HG03060 (cell line): ENCODE data around the gene ARIH1.

Experiments used
- ATAC-seq: cut with Tn5 transposase; IDR thresholded peaks from one replicate; pipeline ENCODE4 v1.9.1; 2021; ENCODE audit warnings: low read depth, moderate number of reproducible peaks; ENCODE audit not compliant: unreplicated experiment

ARIH1 gene

DNA sequence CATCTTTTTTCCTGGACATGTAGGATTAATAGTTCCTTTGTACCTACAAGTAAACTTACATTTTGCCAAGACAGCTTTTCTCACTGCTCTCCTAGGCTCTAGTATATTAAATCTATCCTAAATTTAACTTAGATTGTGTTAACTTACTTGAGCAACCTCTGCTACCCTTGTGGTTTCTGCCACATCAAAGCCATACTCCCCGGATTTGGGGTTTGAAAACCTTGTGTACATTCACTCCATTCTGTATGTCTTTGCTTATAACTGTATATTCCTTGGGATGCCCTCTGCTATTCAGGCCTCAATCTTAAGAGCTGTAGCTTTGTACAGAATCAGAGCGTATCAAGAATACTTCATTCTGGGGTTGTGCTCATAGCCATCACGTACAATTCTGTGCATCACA, 60.4 kb downstream of the ARIH1 start:
- no peak for ATAC-seq

DNA sequence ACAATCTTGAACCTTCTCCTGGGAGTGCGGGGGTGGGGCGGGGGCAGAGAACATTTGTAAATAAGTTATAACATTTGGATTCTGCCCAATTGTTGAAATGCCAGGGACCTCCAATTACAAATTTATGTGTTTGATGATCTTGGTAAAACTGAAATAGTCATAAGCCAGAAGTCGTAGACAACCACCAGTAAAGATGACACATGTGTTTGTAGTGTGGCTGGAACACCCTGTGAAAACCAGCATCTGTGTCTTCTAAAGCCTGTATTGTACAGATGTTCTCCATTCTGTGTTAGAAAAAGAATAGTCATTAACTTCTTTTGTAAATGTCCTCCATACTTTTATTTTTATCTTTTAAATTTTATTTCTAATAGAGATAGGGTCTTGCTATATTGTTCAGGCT, 61.8 kb downstream of the ARIH1 start:
- ATAC-seq: no peak

- no peak for ATAC-seq
Measured at GRCh38 chr15:72536506-72536905, 62.4 kb downstream of the ARIH1 start.

DNA sequence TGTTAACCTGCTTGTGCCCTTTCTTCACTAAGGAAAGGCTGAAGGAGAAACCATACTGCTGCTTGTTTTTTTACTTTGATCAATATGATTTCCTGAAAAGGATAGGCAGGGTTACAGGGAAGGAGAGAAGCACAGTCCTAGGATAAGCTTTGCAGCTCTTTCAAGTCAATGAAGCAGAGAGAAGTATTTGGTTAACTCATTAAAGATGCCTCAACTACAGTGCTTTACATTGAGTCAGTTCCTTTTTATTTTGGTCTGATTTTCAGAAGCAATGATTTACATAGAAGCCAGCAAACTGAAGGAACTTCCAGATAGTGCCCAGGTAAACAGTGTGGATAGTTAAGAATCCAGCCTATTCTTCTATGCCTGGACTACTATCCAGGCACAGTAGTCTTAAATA, 64.8 kb downstream of the ARIH1 start:
- ATAC-seq: no peak

DNA sequence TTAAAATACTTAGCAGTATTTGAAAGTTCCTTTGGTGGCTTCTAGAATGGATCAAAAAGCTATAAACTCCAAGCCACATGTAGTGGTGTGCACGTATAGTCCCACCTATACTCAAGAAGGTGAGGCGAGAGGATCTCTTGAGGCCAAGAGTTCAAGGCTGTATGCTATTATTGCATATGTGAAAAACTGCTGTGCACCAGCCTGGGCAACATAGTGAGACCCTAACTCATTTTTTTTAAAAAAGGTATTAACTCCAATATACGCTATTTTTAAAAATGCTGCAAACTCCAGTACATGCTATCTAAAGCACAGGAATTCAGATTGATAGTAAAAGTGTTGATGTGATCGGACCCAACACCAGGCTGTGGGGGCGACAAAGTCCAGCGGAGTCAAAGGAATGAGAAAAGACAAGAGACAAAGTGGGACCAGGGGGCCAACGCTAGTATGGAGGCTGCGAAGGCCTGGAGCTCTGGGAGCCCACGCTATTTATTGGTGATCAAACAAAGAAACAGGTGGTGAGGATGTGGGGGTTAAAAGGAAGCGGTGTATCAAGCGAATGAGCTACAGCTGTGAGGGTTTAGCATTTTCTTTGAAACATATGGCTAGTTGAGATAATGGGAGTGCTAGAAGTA, 66.6 kb downstream of the ARIH1 start:
- no peak for ATAC-seq

DNA sequence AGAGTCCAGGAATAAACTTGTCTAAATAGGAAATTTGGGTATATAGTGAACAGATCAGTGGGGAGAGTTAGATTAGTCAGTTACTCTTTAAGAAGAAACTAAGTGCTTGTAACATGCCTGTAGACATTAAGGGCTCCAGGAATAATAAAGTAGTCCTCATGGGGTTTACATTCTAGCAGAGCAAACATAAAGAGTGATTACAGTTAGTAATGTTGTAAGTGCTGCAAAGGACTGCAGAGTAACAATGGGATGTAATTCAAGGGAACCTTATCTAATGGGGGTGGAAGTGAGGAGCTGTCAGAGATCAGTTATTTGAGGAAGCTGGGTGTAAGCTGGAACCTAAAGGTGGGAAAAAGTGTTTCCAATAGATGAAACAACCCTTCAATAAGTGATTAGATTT, 67.5 kb downstream of the ARIH1 start:
- no peak for ATAC-seq

- ATAC-seq: no peak
Measured at GRCh38 chr15:72545156-72545555, 71.0 kb downstream of the ARIH1 start.

DNA sequence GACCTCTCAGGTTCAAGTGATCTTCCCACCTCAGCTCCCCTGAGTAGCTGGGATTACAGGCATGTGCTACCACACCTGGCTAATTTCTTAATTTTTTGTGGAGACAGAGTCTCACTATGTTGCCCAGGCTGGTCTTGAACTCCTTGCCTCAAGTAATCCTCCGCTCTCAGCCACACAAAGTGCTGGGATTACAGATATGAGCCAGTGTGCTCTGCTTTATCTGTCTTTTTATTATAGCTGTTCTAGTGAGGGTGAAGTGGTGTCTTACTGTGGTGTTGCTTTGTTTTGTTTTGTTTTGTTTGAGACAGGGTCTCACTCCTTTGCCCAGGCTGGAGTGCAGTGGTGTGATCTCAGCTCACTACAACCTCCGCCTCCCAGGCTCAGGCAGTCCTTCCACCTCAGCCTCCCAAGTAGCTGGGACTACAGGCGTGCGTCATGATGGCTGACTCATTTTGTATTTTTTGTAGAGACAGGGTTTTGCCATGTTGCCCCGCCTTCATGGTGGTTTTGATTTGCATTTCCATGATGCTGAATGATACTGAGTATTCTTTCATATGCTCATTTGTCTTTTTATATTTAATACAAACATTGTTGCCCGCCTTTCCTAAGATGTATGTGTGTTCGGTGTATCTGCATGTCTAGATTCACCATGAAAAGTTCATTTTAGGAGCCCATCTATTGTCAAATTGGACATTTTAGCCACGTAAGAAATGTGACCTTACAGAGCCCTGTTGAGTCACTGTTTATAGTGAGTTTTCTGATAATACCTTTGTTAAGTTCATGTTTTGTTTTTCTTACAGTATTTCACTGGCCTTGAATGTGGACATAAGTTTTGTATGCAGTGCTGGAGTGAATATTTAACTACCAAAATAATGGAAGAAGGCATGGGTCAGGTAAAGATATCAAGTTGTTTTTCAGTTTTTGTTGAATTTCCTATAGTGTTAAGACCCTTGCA, 80.6 kb downstream of the ARIH1 start:
- no peak for ATAC-seq

GRCh38 chr15:72559781-72560180, 85.7 kb downstream of the ARIH1 start:
- no peak for ATAC-seq

- no peak for ATAC-seq
Measured at GRCh38 chr15:72560458-72560857, 86.3 kb downstream of the ARIH1 start.

DNA sequence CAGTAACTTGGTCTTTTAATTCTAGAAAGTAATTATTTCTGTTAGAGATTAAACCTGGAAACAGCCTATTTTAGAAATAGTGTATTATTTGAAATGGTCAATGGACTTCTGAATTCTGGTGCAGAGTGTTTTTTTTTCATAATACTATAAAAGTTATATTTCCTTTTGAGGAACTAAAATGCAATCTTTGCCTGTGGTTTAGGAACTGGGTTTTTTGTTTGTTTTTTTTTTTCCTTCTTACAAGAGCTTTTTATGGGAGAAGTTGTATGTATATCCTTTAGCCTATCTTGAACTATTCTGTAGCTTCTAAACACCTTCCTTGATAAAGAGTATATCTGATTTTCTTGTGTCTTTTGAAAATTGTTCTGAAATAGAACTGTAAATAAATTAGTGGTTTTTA, 88.3 kb downstream of the ARIH1 start:
- ATAC-seq: no peak

DNA sequence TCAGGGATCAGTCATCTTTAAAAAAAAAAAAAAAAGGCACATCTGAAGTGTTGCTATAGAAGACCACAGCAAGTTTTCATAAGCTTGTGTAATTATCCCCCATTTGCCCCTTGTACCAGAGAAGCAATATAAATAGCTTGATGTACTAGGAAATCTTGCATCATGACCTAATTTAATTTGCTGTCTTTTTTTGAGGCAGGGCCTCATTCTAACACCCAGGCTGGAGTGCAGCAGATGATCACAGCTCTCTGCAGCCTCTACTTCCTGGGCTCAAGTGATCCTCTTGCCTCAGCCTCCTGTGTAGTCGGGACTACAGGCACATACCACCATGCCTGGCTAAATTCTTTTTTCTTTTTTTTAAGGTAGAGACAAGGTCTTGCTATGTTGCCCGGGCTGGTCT, 88.7 kb downstream of the ARIH1 start:
- no peak for ATAC-seq

GRCh38 chr15:72564091-72564490, 90.0 kb downstream of the ARIH1 start:
- ATAC-seq: no peak

- no peak for ATAC-seq
Measured at GRCh38 chr15:72566973-72567372, 92.8 kb downstream of the ARIH1 start.

DNA sequence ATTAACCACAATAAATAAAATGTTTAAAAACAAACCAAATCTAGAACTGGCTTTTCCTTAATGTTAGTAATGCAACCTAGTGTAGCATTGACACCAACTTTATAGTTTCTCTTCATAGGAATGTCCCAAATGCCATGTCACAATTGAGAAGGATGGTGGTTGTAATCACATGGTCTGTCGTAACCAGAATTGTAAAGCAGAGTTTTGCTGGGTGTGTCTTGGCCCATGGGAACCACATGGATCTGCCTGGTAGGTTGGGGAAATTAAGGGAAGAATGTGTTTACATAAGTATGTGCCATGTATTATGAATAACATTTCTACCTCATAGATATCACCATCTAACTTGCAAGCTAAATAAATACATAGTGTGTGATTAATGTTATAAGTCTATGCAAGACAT, 95.9 kb downstream of the ARIH1 start:
- no peak for ATAC-seq

GRCh38 chr15:72579814-72580213, 105.7 kb downstream of the ARIH1 start:
- ATAC-seq: no peak

DNA sequence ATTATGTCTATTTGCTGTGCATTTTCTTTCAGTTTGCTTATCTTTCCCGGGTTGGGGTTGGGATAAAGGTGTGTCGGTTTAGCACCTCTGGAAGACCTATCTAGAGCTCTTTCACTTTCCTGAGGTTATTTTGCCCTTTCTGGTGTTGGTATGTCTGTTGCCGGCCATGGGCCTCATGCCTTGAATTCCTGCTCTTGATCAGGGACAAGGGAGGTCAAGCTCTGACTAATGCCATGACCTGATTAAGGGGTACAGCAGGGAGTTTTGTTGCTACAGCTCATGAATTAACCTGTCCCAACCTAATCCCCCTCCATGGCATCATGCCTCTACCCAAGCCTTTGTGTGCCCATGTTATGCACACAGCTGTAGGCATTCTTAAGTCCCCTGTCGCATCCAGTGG, 109.9 kb downstream of the ARIH1 start:
- no peak for ATAC-seq

DNA sequence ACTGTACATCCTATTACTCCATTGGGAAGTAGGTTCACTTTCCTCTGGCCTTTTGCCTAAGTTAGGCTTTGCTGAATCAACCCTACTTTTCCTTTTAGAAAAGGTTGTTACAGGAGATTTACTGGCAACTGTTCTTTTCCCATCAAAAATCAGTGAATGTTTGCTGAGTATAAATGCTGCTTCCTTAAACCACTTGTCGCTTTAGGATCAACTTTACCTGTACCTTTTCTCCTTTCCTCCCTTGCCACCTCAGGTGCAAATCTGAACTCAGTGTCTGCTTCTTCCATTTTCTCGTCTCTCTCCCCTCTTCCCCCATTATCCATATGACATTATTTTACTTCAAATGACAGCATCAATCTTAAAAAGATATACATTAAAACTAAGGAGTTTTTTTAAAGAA, 110.9 kb downstream of the ARIH1 start:
- no peak for ATAC-seq

GRCh38 chr15:72585476-72586058, 111.4 kb downstream of the ARIH1 start:
- ATAC-seq: no peak

DNA sequence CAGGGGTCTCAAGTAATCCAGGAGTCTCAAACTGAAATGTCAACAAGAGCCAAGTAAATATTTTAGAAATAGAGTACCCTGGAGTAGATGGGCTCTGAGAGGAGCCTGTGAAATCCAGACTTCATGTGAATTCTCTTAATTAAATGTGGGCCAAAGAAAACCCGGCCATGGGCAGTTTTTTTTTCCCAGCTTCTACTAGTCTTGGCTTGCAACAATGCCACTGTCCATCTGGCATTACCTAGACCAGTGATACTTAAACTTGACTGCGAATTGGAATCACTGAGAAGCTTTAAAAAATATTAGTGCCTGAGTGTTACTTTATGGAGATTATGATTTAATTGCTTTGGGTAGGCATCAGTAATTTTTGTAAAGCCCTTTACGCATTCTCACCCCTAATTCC, 114.0 kb downstream of the ARIH1 start:
- no peak for ATAC-seq

DNA sequence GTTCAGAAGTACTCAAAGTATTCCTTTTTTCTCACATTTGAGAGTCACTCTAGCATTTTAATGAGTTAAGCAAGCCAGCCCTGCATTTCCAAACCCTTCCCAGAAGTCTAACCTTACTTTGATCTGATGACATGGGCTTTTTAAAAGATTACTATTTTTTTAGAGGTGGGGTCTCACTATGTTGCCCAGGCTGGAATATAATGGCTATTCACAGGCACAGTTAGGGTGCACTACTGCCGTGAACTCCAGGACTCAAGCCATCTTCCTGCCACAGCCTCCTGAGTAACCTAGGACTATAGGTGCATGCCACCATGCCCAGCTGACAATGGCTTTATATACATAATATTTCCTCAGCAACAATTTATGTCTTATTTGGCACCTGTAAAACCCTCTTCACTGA, 116.3 kb downstream of the ARIH1 start:
- ATAC-seq: no peak

- ATAC-seq: no peak
Measured at GRCh38 chr15:72591361-72591760, 117.2 kb downstream of the ARIH1 start.
